Osteocyte (in vitro differentiated cells): ENCODE measurements around the gene FBXL7. TPM values are rescaled to one million over a fixed set of nuclear protein-coding genes. Genes with fewer than 3 reads are reported as not detected.

Experiments used
- DNase-seq: peaks from one replicate; pipeline ENCODE4 v3.0.0; 2021; ENCODE audit warnings: mixed read lengths; ENCODE audit not compliant: unreplicated experiment; ENCODE audit errors: extremely low spot score
- H3K27ac Mint-ChIP-seq: one replicate; pipeline ENCODE4 v1.8.0; 2021; ENCODE audit warnings: mild to moderate bottlenecking, mixed read lengths; ENCODE audit not compliant: unreplicated experiment
- H3K27me3 Mint-ChIP-seq: one replicate; pipeline ENCODE4 v1.8.0; 2021; ENCODE audit warnings: mixed read lengths; ENCODE audit not compliant: unreplicated experiment
- H3K36me3 Mint-ChIP-seq: one replicate; pipeline ENCODE4 v1.8.0; 2021; ENCODE audit warnings: mixed read lengths; ENCODE audit not compliant: unreplicated experiment
- H3K4me1 Mint-ChIP-seq: one replicate; pipeline ENCODE4 v1.8.0; 2021; ENCODE audit warnings: mixed read lengths; ENCODE audit not compliant: unreplicated experiment
- H3K4me3 Mint-ChIP-seq: one replicate; pipeline ENCODE4 v1.8.0; 2021; ENCODE audit warnings: mild to moderate bottlenecking, moderate library complexity, mixed read lengths; ENCODE audit not compliant: unreplicated experiment
- H3K9me3 Mint-ChIP-seq: one replicate; pipeline ENCODE4 v1.8.0; 2021; ENCODE audit warnings: mixed read lengths; ENCODE audit not compliant: unreplicated experiment
- CTCF ChIP-seq: fragments of 200-600 bp; sonication (generic); IDR thresholded peaks from 2 replicates; pipeline ENCODE4 v1.5.0; 2021; ENCODE audit warnings: antibody characterized with exemption, mild to moderate bottlenecking, moderate library complexity
- long read RNA-seq: library from polyadenylated mRNA; unstranded; transcript quantifications from one replicate; pipeline ENCODE4 v2.0.0, GENCODE V29; 2021
- total RNA-seq: library from RNA; stranded (reverse); gene quantifications from 2 replicates; pipeline ENCODE4 v1.2.1, GENCODE V29; 2021

The FBXL7 gene
- 28.0 and 28.4 TPM in 2 replicates for total RNA-seq
- long read RNA-seq, partial matches to known transcripts, result 0 of 19 reads
- long read RNA-seq, other reads (novel, unspliced or antisense), result 19 of 19 reads

GRCh38 chr5:15499528-15500324, at the start of gene FBXL7:
Gene FBXL7 (plus strand): TSS chr5:15500180.
- peak; percentile 93 for DNase-seq

GRCh38 chr5:15450473-15450872, 49.5 kb upstream of the FBXL7 start:
- Mint-ChIP-seq H3K27me3 (peaks cover 20% of the 10 kb centered on the region), H3K4me1 (peaks cover 30% of the 10 kb centered on the region), H3K27ac (no peak overlapping the region), H3K36me3 (peaks cover 1% of the 10 kb centered on the region), H3K4me3 (no peak overlapping the region), H3K9me3 (peaks cover 4% of the 10 kb centered on the region)
- DNase-seq, result no peak
- no peak for TF ChIP-seq CTCF

More at GRCh38 chr5:15499528-15500324, at the start of gene FBXL7:
- no peaks in the 10 kb centered on the region for H3K9me3 Mint-ChIP-seq
- peak; percentile 51 for TF ChIP-seq CTCF
- peak within 1 kb of the TSS; percentile 94 for H3K4me3 Mint-ChIP-seq
- H3K4me1 Mint-ChIP-seq, result peaks cover 36% of the 10 kb centered on the region
- H3K27me3 Mint-ChIP-seq, result peaks cover 14% of the 10 kb centered on the region
- peak within 1 kb of the TSS; percentile 89 for H3K27ac Mint-ChIP-seq
- peaks cover 10% of the 10 kb centered on the region for H3K36me3 Mint-ChIP-seq

GRCh38 chr5:15450949-15451348, 49.0 kb upstream of the FBXL7 start:
- no peak for TF ChIP-seq CTCF
- Mint-ChIP-seq H3K27me3 (peaks cover 23% of the 10 kb centered on the region), H3K36me3 (peaks cover 1% of the 10 kb centered on the region), H3K4me3 (no peak overlapping the region), H3K27ac (no peak overlapping the region), H3K4me1 (peaks cover 28% of the 10 kb centered on the region), H3K9me3 (peaks cover 9% of the 10 kb centered on the region)
- no peak for DNase-seq

GRCh38 chr5:15452030-15452429, 48.0 kb upstream of the FBXL7 start:
- no peak for DNase-seq
- no peak overlapping the region for H3K27ac Mint-ChIP-seq

More at GRCh38 chr5:15452030-15452429, 48.0 kb upstream of the FBXL7 start:
- H3K9me3 Mint-ChIP-seq, result peaks cover 13% of the 10 kb centered on the region
- H3K4me1 Mint-ChIP-seq, result peaks cover 20% of the 10 kb centered on the region
- H3K27me3 Mint-ChIP-seq, result peaks cover 22% of the 10 kb centered on the region
- peaks cover 1% of the 10 kb centered on the region for H3K36me3 Mint-ChIP-seq
- no peak overlapping the region for H3K4me3 Mint-ChIP-seq
- TF ChIP-seq CTCF, result no peak
